IMR-90 (cell line): Measurements from ENCODE around the gene RSF1.

ENCODE experiments used
- MAFK ChIP-seq: IDR thresholded peaks from 2 replicates; pipeline ENCODE4 v1.6.1; 2012; ENCODE audit warnings: low read depth, low read length, improper control_type of control experiment
- MXI1 ChIP-seq: IDR thresholded peaks from 2 replicates; pipeline ENCODE4 v1.6.1; 2012; ENCODE audit warnings: low read depth, mild to moderate bottlenecking, low read length, moderate library complexity, borderline replicate concordance
- NFE2L2 ChIP-seq: fragments of 150-350 bp; IDR thresholded peaks from 2 replicates; pipeline ENCODE4 v1.6.1; 2016; ENCODE audit warnings: low read depth, mild to moderate bottlenecking, low read length
- POLR2A ChIP-seq: IDR thresholded peaks from 2 replicates; pipeline ENCODE4 v1.6.1; 2012; ENCODE audit warnings: mild to moderate bottlenecking, low read depth, low read length
- RAD21 ChIP-seq: IDR thresholded peaks from 2 replicates; pipeline ENCODE4 v1.6.1; 2012; ENCODE audit warnings: low read length, improper control_type of control experiment
- RFX5 ChIP-seq: IDR thresholded peaks from 2 replicates; pipeline ENCODE4 v1.8.0; 2012; ENCODE audit warnings: low read depth, mild to moderate bottlenecking, low read length, moderate library complexity
- USF2 ChIP-seq: fragments of 150-350 bp; IDR thresholded peaks from 2 replicates; pipeline ENCODE4 v1.6.1; 2017; ENCODE audit warnings: mild to moderate bottlenecking, antibody characterized with exemption, low read length, low read depth
- TF ChIP-seq, protein P1 (sequence below): conservative IDR thresholded peaks from 2 replicates; pipeline ENCODE4 v1.5.1; 2012; ENCODE audit warnings: mild to moderate bottlenecking, low read depth, low read length, improper control_type of control experiment

- TF ChIP-seq RAD21 (no peak), NFE2L2 (no peak), POLR2A (no peak), MXI1 (no peak), MAFK (no peak), RFX5 (no peak), USF2 (no peak)
- TF ChIP-seq, protein P1, sequence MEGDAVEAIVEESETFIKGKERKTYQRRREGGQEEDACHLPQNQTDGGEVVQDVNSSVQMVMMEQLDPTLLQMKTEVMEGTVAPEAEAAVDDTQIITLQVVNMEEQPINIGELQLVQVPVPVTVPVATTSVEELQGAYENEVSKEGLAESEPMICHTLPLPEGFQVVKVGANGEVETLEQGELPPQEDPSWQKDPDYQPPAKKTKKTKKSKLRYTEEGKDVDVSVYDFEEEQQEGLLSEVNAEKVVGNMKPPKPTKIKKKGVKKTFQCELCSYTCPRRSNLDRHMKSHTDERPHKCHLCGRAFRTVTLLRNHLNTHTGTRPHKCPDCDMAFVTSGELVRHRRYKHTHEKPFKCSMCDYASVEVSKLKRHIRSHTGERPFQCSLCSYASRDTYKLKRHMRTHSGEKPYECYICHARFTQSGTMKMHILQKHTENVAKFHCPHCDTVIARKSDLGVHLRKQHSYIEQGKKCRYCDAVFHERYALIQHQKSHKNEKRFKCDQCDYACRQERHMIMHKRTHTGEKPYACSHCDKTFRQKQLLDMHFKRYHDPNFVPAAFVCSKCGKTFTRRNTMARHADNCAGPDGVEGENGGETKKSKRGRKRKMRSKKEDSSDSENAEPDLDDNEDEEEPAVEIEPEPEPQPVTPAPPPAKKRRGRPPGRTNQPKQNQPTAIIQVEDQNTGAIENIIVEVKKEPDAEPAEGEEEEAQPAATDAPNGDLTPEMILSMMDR: no peak
Measured at GRCh38 chr11:77806415-77806814, 14.1 kb downstream of the RSF1 start.
